HL-60 (cell line): ENCODE data around the gene NDUFA8.

Experiments used
- DNase-seq, 2 experiments: peaks; one replicate each; pipeline ENCODE4 v3.0.0-alpha.2; 2010 to 2020; ENCODE audit warnings: low read depth in 1 of 2, low spot score in 1 of 2
- H3K27ac ChIP-seq: fragments of 250-450 bp; sonication (Bioruptor Pico); replicated peaks from 2 replicates; pipeline ENCODE4 v1.5.1; 2020; ENCODE audit warnings: mild to moderate bottlenecking, moderate library complexity
- H3K27me3 ChIP-seq: fragments of 250-450 bp; sonication (Bioruptor Pico); 2 replicates; pipeline ENCODE4 v1.5.1; 2021; ENCODE audit warnings: mild to moderate bottlenecking, moderate library complexity; ENCODE audit not compliant: insufficient read depth, poor library complexity, severe bottlenecking
- H3K4me3 ChIP-seq: replicated peaks from 2 replicates; pipeline ENCODE4 v1.5.1; 2011; ENCODE audit warnings: mild to moderate bottlenecking, control low read depth, low read length; ENCODE audit not compliant: insufficient read depth
- GABPA ChIP-seq: IDR thresholded peaks from 2 replicates; pipeline ENCODE4 v1.6.1; 2012; ENCODE audit warnings: low read depth
- POLR2AphosphoS5 ChIP-seq: IDR thresholded peaks from 2 replicates; pipeline ENCODE4 v1.6.1; 2012; ENCODE audit warnings: low read depth
- SPI1 ChIP-seq: IDR thresholded peaks from 2 replicates; pipeline ENCODE4 v1.6.1; 2012; ENCODE audit warnings: low read depth, mild to moderate bottlenecking, borderline replicate concordance
- TF ChIP-seq, protein P1 (sequence below): IDR thresholded peaks from 2 replicates; pipeline ENCODE4 v1.6.1; 2012; ENCODE audit warnings: low read depth; ENCODE audit not compliant: insufficient replicate concordance
- TF ChIP-seq, protein P2 (sequence below): IDR thresholded peaks from one replicate; pipeline ENCODE4 v1.5.1; 2011; ENCODE audit warnings: low read length, control low read depth, inconsistent platforms; ENCODE audit not compliant: insufficient read depth

NDUFA8 gene

DNA sequence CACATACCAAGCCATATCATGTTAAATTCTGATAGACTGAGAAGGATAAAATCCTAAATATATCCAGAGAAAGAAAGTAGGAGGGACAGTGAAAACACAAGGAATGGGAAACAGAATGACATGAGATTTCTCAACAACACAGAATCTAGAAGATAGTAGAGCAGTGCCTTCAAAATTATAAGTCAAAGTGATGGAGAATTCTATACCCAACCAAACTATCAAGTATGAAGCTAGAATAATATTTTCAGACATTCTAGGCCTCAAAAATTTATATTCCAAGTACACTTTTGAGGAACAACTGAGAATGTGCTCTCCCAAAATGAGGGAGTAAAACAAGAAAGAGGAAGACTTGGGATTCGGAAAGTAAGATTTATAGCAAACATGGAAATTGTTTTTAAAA is 55.6 kb downstream of the NDUFA8 start:
- no peak overlapping the region for H3K27ac ChIP-seq

DNA sequence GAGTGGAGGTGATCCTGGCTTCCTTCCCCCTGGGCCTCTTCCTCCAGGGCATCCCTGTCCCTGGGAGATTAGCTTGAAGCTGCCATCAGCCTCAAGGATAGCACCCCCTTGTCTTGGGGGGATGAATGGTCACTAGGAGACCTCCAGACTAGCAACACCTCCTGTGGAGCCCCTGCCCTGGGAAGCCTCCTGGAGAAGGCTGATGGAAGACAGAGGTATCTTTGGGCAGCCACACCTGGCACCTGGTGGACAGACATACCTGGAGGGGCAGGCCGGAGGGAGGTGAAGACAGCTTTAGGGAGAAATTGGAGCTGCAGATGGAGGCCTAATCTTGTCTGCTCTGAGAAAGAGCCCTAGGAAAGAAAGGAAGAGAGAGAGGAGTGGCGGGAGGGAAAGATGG is 57.4 kb downstream of the NDUFA8 start:
- DNase-seq, result no peak
- no peaks in the 10 kb centered on the region for H3K27me3 ChIP-seq
- no peak overlapping the region for H3K4me3 ChIP-seq
- TF ChIP-seq, protein P1, sequence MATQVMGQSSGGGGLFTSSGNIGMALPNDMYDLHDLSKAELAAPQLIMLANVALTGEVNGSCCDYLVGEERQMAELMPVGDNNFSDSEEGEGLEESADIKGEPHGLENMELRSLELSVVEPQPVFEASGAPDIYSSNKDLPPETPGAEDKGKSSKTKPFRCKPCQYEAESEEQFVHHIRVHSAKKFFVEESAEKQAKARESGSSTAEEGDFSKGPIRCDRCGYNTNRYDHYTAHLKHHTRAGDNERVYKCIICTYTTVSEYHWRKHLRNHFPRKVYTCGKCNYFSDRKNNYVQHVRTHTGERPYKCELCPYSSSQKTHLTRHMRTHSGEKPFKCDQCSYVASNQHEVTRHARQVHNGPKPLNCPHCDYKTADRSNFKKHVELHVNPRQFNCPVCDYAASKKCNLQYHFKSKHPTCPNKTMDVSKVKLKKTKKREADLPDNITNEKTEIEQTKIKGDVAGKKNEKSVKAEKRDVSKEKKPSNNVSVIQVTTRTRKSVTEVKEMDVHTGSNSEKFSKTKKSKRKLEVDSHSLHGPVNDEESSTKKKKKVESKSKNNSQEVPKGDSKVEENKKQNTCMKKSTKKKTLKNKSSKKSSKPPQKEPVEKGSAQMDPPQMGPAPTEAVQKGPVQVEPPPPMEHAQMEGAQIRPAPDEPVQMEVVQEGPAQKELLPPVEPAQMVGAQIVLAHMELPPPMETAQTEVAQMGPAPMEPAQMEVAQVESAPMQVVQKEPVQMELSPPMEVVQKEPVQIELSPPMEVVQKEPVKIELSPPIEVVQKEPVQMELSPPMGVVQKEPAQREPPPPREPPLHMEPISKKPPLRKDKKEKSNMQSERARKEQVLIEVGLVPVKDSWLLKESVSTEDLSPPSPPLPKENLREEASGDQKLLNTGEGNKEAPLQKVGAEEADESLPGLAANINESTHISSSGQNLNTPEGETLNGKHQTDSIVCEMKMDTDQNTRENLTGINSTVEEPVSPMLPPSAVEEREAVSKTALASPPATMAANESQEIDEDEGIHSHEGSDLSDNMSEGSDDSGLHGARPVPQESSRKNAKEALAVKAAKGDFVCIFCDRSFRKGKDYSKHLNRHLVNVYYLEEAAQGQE, result no peak
- TF ChIP-seq SPI1 (no peak), GABPA (no peak), POLR2AphosphoS5 (no peak)
- TF ChIP-seq, protein P2, sequence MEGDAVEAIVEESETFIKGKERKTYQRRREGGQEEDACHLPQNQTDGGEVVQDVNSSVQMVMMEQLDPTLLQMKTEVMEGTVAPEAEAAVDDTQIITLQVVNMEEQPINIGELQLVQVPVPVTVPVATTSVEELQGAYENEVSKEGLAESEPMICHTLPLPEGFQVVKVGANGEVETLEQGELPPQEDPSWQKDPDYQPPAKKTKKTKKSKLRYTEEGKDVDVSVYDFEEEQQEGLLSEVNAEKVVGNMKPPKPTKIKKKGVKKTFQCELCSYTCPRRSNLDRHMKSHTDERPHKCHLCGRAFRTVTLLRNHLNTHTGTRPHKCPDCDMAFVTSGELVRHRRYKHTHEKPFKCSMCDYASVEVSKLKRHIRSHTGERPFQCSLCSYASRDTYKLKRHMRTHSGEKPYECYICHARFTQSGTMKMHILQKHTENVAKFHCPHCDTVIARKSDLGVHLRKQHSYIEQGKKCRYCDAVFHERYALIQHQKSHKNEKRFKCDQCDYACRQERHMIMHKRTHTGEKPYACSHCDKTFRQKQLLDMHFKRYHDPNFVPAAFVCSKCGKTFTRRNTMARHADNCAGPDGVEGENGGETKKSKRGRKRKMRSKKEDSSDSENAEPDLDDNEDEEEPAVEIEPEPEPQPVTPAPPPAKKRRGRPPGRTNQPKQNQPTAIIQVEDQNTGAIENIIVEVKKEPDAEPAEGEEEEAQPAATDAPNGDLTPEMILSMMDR, result no peak
- no peak overlapping the region for H3K27ac ChIP-seq

More for the DNA sequence above, 55.6 kb downstream of the NDUFA8 start:
- Histone ChIP-seq H3K27me3 (no peaks in the 10 kb centered on the region), H3K4me3 (no peak overlapping the region)
- DNase-seq, result no peak
- TF ChIP-seq SPI1 (no peak), POLR2AphosphoS5 (no peak), GABPA (no peak)
- TF ChIP-seq, protein P1, result no peak
- TF ChIP-seq, protein P2, result no peak

DNA sequence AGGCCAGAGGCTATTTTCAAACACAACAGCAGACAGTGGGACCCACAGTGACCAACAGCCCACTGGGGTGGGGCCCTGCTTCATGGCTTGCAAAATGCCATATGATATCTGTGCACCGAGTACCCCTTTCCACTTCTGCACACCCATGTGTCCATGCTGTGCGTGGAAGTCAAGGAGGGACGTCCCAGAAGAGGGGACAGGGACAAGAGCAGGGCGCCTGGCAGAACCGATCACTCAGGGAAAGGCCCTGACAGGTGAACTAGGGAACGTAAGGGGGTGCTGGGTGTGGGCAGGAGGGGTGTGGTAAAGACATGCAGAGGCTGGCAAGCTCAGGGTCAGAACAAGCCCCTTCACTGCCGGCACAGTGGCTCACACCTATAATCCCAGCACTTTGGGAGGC is 58.8 kb downstream of the NDUFA8 start:
- TF ChIP-seq, protein P1, result no peak
- TF ChIP-seq, protein P2, result no peak
- no peak for TF ChIP-seq GABPA
- TF ChIP-seq SPI1, result no peak
- no peak for TF ChIP-seq POLR2AphosphoS5
- Histone ChIP-seq H3K4me3 (no peak overlapping the region), H3K27me3 (no peaks in the 10 kb centered on the region), H3K27ac (no peak overlapping the region)
- DNase-seq, result no peak
